ENCODE measurements around the gene MMP24OS.

MMP24OS gene

DNA sequence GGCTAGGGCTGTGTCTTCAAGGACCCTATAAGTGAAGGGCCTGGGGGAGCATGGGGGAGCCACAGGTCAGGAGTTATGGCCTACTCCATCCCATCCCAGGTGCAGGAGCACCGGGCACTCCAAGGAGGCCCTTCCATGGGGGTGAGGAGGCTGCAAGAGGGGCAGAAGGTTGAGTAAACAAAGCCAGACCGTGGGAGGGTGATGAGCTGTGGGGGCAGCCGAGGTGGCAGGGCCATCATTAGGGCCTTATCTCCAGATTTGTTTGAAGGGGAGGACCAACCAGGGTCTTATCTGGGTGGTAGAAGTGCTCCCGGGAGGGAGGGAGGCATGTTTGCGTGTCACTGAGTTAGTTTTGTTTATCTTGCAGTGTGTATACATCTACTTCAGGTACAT, 16.4 kb upstream of the MMP24OS start:
- no peak for DNase-seq (ENCODE audit: low read depth)
- no peak for TF ChIP-seq CTCF (IDR thresholded peaks at IDR 0.05; ENCODE audit: low read depth, low read length, missing control alignments)
- H3K4me3 ChIP-seq (ENCODE audit: low read depth, low read length), result no peak overlapping the region

GRCh38 chr20:35293303-35294292, 15.7 kb upstream of the MMP24OS start:
- no peak for DNase-seq (ENCODE audit: low read depth)
- no peak overlapping the region for H3K4me3 ChIP-seq (ENCODE audit: low read depth, low read length)
- no peak for TF ChIP-seq CTCF (IDR thresholded peaks at IDR 0.05; ENCODE audit: low read depth, low read length, missing control alignments)

DNA sequence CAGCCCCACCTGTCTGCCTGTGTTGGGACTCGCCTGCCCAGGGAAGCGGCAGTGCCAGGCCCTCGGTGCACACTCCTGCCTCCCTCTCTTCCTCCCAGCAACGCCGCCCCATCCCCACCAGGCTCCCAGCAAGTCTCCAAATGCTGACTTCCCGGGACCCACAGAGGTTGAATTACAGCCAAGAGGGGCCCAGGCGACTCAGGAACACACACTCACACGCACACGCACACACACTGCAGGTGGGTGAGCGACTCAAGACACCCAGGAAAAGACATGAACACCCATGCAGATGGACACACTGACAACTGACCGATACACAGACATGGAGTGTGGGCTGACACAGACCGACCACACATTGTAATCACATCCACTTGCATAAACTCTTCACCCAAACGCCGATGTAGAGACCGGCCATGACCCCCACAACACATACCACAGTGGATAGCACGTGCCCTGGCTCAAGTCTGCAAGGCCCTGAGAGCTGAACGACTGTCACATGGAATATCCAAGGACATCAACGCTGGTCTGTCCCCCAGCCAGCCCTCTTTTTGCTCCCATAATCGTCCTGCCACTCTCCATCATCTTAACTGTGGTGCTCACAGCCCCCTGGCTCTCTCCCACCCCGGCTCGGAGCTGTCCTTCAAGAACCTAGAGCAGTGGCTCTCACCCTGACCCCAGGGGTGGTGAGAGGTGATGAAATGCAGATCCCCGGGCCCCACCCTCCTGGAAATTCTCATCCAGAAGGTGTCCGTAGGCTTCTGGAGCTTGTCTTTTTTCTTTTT, 14.8 kb upstream of the MMP24OS start:
- DNase-seq (ENCODE audit: low read depth), result no peak
- no peak for TF ChIP-seq CTCF (IDR thresholded peaks at IDR 0.05; ENCODE audit: low read depth, low read length, missing control alignments)
- H3K4me3 ChIP-seq (ENCODE audit: low read depth, low read length), result no peak overlapping the region

DNA sequence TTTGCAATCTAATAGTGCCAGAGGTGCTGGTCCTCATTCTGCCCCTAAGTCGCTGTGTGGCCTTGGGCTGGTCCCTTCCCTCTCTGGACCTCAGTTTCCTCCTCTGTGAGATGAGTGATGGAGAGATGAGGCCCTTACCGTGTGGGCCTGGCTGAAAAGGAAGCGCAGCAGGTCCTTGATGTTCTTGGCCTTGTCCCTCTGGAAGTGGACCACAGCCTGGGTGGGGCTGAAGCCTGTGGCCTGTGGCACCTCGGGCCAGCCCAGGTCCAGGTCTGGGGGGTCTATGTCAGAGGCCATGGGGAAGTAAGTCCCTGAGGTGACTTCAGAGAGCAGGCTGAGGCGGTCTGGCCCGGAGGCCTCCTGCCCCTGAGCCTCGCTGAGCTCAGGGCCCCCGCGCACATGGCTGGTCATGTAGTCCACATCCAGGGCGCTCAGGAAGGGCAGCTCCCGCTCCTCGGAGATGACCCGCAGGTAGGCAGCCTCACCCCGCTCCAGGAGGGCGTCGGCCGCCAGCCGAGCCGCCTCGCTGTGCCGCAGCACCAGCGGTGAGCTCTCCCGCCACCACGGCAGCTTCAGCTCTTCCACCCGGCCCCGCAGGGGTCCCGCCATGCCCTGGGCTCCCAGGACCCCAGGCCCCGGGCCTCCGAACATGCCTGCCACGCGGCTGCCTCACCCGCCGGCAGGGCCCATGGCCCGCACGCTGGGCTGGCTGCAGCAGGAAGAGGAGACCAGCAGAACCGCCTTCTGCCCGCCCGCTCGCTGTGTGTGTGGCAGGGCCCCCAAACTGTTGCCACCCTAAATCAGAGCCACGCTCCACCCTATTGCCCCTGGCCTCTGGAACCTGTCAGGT, 14.0 kb upstream of the MMP24OS start, which contains the start of gene FAM83C:
TSS of gene FAM83C (minus strand) at position 772 of the 850 bp plus-strand sequence. CDS start at position 651, 121 bp downstream.
- TF ChIP-seq CTCF (IDR thresholded peaks at IDR 0.05; ENCODE audit: low read depth, low read length, missing control alignments), result no peak
- H3K4me3 ChIP-seq (ENCODE audit: low read depth, low read length), result no peak within 1 kb of the TSS
- no peak for DNase-seq (ENCODE audit: low read depth)

GRCh38 chr20:35290887-35291417, 13.0 kb upstream of the MMP24OS start:
- no peak for TF ChIP-seq CTCF (IDR thresholded peaks at IDR 0.05; ENCODE audit: low read depth, low read length, missing control alignments)
- DNase-seq (ENCODE audit: low read depth), result no peak
- H3K4me3 ChIP-seq (ENCODE audit: low read depth, low read length), result no peak overlapping the region
